GM18502 (cell line): ENCODE data around the gene DPY19L1.
"Not testable (repeated sequence)": the region's sequence is repeated elsewhere in the genome, so short reads cannot be mapped to it uniquely, and the experiment has no call there.

Experiments
- ATAC-seq: cut with Tn5 transposase; IDR thresholded peaks from one replicate; pipeline ENCODE4 v1.9.1; 2021; ENCODE audit warnings: mild to moderate bottlenecking; ENCODE audit not compliant: unreplicated experiment, poor library complexity

The DPY19L1 gene

GRCh38 chr7:34996423-34997090, 40.7 kb downstream of the DPY19L1 start:
- peak; percentile 47 for ATAC-seq

- ATAC-seq, result no peak
Observed at GRCh38 chr7:34995757-34996156, 41.5 kb downstream of the DPY19L1 start.

- peak; percentile 78 for ATAC-seq
Observed at GRCh38 chr7:34991938-34992840, 45.1 kb downstream of the DPY19L1 start.

GRCh38 chr7:34988442-34989125, 48.7 kb downstream of the DPY19L1 start:
- ATAC-seq, result not testable (repeated sequence)

GRCh38 chr7:34985155-34985554, 52.1 kb downstream of the DPY19L1 start:
- ATAC-seq, result not testable (repeated sequence)

- ATAC-seq, result not testable (repeated sequence)
Observed at GRCh38 chr7:34984140-34984539, 53.1 kb downstream of the DPY19L1 start.

GRCh38 chr7:34982371-34983019, 54.8 kb downstream of the DPY19L1 start:
- no peak for ATAC-seq

- ATAC-seq, result not testable (repeated sequence)
Observed at GRCh38 chr7:34979124-34979523, 58.2 kb downstream of the DPY19L1 start.

- ATAC-seq, result peak; percentile 11
Observed at GRCh38 chr7:34973400-34973760, 63.9 kb downstream of the DPY19L1 start.

GRCh38 chr7:34972739-34973399, 64.4 kb downstream of the DPY19L1 start:
- peak; percentile 77 for ATAC-seq

- not testable (repeated sequence) for ATAC-seq
Observed at GRCh38 chr7:34967818-34968217, 69.5 kb downstream of the DPY19L1 start.

GRCh38 chr7:34966504-34966903, 70.8 kb downstream of the DPY19L1 start:
- not testable (repeated sequence) for ATAC-seq

GRCh38 chr7:34958021-34958420, 79.3 kb downstream of the DPY19L1 start:
- no peak for ATAC-seq

GRCh38 chr7:34952822-34953221, 84.5 kb downstream of the DPY19L1 start:
- no peak for ATAC-seq

- no peak for ATAC-seq
Observed at GRCh38 chr7:34949361-34949760, 87.9 kb downstream of the DPY19L1 start.

GRCh38 chr7:34947427-34947826, 89.9 kb downstream of the DPY19L1 start:
- ATAC-seq, result not testable (repeated sequence)

- ATAC-seq, result no peak
Observed at GRCh38 chr7:34946486-34946885, 90.8 kb downstream of the DPY19L1 start.

GRCh38 chr7:34945894-34946477, 91.3 kb downstream of the DPY19L1 start:
- ATAC-seq, result not testable (repeated sequence)

GRCh38 chr7:34939175-34939574, 98.1 kb downstream of the DPY19L1 start:
- ATAC-seq, result no peak
